NCI-H2171 (cell line): ENCODE measurements around the gene SPATA17.

Source experiments
- DNase-seq: peaks from one replicate; lab custom pipeline; 2025; lab: John Stamatoyannopoulos, UW

Gene SPATA17

DNA sequence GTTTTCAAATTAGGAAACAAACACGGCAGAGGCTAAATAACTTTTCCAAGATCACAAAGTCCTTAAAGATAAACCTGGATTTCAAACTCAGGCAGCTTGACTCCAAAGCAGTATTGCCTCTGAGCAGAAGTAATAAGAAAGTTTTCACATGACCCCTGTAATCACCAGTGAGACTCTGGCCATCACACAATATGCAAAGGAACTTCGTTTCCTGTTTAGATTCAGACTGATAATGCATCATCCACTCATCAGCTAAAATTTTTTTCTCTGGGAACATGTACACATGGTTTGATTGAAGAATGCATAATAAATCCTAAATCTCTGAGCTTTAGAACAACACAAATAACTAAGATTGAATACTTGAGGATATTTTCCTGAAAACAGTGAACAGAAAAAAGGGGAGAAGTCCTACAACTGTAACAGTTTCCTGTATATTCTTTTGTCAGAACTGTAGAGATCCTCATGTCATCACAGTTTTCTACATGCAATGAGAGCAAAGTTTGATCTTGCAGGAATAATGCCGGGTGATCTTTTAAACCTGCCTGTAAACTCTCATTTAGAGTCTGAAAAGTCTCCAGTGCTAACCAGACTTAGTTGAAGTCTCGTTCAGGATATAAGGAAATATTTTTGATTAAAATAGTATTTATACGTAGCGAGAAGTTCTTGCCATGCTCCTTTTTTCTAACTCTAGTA is 225.3 kb downstream of the SPATA17 start:
- DNase-seq = no peak

DNA sequence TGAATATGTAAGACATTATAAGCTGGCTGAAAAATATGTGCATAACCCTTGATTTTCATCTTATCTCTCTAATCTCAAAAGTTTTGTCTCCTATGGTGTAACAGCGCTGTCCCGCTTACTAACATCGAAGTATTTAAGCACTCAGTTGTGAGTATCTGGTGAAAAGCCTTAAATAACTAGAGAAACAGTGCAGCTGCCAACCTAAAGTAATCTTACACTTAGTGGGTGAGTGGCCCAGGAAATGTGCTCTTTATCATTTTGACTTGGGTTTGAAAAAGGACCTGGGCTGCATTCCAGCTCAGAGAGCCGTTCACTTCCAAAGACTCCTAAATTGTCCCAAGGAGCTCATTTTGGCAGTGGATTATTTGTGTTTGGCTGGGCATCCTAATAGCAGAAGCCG is 225.9 kb downstream of the SPATA17 start:
- peak; percentile 5 for DNase-seq

DNA sequence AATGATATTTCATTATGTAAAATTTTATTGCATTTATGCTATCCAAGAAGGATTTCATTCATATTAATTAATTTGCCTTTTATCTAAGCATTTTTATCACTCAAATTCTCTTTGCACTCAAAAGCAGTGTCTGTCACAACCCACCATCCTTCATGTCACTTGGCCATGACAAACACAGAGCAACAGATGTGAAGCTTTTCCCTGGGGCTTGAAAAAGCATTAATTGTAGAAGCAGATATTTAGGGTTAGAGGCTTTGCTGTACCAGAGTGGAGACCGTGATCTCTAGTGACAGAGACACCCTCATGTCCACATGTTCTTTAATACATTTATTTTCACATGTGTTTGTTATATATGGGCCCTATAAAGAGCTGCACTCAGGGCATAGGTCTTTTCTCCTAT is 230.5 kb downstream of the SPATA17 start:
- DNase-seq = peak; percentile 63

DNA sequence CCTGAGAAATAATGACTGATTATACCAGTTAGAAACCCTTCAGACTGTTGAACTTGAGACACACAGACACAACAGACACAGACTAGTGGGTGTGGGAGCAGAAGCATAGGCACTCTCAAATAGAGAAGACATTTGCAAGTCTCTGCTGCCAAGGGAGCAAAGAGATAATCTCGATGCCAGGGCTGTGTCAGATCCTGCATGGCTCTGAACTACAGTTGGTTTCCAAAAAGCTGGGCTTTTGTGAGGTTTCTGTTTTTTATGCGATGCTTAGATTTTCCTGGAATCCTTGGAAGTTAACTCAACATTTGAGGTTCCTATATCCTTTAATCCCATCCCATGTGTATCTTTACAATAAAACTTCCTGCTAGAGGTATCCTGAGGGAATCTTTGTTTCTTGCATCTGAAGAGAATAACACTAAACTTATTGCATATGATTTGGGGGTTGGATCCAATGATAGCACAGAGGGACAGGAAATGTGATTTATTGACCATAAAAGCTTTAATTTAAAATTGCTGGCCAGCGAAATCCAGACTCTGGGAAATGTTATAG is 236.4 kb downstream of the SPATA17 start:
- DNase-seq = no peak

DNA sequence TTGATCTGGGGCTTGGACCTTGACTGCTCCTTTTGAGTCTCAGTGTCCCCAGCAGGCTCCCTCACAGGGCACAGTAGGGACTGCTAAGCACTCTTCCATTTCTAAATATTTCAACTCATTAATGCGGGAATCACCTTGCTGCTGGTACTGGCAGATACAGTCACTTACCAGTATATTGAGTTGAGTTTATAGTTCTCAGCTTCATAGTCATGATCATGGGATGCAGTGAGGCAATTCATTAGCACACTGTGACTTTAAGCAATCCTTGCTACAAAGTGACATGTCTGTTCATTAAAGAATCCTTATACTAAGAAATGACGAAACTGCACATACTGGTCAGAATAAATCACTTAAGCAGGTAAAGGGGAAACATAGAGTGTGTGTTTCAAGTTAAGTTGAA is 240.8 kb downstream of the SPATA17 start:
- DNase-seq = no peak

DNA sequence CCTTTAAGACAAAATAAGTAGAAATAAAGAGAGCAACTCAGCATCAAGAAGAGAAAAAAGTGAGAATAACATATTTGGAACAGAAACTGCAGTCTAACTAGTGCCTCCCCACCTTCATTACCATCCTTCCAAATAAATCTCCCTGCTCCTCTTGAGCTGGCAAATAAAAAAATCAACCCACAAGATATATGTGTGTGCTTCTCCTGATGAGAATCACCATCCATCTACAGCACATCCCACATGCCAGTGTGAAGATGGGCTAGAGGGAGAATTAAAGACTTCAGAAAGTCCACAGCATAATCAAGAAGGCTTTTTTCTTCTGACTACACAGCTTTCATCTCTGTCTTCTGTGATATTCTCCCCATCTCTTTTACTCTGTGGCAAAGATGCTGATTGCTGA is 244.1 kb downstream of the SPATA17 start:
- no peak for DNase-seq

DNA sequence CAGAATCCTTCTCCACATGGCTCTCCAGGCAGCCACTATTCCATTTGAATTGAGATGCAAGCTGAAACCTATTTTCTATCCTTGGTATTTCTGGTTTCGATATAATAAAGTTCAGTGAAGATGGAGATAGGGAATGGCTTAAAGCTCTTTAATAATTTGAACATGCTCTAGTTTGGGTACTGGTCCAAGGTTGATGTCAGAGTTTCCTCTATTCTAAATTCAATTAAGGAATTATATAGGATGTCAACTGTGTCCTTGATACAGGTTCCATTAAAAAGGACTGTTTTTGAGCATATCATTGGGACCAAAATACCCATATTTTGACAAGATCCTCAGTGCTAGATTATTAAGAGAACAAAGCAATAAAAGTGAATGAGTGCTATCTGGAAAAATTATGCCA is 245.3 kb downstream of the SPATA17 start:
- no peak for DNase-seq

DNA sequence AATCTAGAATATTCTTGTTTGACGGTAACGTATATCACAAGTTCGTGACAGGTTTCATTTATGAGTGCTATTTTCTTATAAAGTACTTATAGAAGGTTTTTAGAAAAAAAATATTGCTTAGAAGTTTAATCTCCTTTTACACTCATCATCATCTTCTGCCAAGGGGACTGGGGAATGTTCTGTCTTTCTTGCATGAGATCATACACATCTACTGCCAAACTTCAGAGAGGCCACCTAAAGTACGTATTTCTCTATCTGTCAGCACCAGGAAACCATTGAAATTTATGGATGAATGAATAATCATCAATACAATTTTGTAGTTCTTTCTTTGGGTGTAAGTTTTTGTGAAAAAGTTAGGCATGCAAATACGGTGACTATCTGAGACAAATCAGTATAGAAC is 245.8 kb downstream of the SPATA17 start:
- no peak for DNase-seq

DNA sequence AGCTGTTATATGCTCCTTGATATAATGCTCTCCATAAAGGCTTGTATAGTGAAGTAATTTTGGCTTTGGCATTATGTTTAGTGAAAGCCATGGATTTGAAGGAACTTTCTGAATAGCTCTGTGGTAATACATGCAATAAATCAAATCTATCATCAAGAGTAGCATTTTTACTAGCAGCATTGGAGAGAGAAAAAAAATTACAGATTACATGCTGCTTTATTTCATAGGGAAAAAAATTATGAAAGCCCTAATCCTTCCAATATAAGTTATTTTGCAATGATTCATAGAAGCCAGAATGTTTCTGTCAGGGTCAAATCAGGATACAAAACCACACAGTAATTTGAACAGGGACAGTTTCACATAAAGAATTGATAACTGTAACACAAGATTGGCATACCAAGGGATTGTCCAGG is 250.0 kb downstream of the SPATA17 start:
- DNase-seq = no peak

DNA sequence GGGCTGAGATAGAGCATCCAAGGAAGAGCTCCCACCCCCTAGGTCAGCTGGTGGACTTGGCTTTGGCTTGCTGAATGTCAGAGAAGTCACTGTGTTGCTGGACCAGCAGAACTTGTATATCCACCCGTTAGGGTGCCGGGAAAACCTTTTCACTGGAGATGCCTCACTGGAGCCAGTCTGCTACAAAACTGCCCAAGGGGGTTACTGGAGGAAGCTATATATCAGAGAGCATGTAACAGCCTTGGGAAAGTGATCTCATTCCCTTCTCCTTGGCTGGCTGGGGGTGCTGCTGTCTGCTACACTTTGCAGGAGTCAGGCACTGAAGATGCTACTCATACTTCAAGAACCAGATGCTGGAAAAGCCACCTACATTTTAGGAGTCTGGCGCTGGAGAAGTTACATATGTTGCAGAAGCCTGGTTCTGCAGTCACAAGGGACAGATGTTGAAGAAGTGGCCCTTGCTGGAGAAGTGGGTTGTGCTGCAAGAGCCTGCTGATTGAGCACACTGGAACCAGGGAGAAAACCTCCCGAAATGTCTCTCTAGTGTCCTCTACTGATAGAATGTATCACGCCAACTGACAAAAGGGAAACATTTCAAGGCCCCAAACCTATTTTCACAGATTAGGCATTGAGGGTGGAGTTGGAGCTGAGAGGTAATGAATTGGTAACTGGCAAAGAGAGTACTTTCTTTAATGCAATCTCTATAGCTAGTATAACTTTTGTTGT is 250.6 kb downstream of the SPATA17 start:
- no peak for DNase-seq

DNA sequence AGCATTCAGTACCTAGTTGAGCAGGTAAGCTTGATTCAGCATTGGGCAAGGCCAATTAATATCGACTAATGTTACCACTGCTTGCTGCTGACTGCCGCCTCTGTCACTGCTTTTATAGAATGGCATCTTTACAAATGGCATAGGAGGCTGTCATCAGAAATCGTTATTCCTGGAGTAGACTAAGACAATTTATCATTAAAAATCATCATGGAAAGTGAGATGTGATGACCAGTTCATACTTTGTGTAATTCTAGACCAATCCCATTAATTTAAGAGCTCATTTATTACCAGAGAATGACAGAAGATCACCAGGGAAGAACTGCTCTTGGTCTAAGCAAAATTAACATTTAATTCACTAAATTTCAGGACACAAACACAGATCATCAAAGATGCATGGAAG is 254.0 kb downstream of the SPATA17 start:
- no peak for DNase-seq

DNA sequence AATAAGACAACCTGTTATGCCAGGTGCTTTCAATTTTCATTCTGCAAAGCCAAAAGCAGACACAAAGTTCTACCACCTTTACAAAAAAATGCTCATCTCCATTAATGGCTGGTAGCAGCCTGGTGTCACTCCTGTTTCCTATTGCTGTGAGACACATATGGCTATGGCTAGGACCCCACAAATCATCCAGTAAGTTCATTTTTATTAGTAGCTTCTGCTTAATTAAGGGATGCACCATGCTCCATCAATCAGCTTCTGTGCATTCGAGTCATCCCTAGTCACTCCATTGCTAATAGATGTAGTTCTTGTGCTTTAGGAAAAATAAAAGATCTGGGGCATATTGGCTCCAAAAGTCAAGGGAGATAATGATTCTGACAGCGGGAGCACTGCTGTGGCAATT is 257.2 kb downstream of the SPATA17 start:
- DNase-seq = no peak

DNA sequence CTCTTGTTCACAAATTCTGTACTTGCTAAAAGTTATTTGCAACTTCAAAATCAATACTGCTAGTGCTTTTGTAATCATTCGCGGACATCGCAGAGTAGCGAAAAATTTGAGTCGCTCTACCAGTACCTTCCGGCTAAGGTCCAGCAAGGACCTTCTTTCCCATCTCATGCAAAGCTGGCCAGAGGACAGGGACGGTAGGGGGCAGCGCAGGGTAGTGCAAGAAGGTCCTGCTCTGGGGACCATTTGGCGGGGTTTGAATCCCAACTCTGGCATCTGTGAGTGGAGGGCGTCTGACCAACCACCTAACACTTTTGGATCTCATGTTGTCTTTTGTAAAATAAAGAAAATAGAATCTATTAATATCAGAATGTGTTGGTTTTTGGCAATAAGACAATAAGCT is 258.3 kb downstream of the SPATA17 start:
- no peak for DNase-seq

DNA sequence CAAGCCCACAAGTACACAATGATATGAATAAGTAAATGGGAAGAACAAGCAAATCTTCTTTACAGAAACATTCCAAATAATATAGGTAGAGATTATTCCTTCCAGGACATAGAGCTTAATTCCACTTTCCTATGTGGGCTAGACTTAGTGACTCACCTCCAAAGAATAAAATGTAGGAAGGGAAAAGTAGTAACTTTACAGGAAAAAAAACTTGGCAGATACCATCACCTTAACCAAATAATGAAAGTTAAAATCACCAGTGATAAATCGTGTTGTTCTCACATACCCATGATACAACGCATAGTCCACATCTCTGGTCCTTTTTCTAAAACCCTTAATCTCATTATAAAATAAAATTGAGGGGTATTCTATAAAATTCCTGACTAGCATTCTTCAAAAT is 260.8 kb downstream of the SPATA17 start:
- DNase-seq = no peak

DNA sequence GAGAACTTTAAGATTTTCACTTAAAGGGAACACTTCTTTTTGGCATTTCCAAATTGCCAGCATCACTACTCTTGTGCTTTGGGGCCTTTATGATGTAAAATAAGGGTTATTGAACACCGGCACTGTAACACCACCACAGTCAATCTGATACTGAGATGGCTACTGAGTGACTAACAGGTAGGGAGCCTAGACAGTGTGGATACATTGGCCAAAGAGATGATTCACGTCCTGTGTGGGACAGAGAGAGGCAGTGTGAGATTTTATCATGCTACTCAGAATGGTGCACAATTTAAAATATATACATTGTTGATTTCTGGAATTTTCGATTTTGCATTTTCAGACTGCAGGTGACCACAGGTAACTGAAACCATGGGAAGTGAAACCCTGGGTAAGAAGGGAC is 261.6 kb downstream of the SPATA17 start:
- DNase-seq = no peak

DNA sequence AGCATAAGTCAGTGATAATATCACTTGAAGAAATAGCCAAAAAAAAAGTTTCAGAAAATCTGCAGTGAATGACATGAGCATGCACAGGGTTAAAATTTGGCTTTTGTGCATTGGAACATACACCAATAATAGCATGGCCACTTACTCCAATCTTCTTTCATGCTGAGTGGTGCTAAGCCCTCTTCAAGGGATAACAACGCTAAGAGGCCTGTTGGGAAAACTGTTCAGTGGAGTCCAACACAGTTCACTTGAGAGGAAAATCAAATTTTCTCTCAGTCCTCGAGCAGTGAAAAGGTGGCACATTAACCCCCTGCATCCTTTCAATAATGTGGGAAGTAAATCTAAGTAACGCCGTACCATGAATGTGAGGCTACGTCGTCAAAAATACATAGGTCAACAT is 264.7 kb downstream of the SPATA17 start:
- DNase-seq = no peak

DNA sequence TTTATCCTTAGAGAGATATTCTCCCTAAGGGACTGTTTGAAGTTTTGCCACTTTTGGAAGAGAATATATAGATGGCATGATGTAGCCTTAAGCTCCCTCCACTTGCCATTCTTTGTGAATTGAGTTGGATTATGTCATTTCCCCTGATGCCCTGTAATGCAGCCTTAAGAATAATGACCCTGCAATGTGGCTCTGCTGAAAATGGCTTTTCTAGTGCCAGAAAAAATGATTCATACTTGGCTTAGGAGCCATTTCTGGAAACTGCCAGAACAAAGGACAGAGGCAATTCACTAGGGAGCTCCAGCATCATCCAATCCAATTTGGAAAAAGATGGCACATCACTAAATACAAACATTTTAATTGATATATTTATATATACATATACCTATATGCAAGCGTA is 265.3 kb downstream of the SPATA17 start:
- no peak for DNase-seq

DNA sequence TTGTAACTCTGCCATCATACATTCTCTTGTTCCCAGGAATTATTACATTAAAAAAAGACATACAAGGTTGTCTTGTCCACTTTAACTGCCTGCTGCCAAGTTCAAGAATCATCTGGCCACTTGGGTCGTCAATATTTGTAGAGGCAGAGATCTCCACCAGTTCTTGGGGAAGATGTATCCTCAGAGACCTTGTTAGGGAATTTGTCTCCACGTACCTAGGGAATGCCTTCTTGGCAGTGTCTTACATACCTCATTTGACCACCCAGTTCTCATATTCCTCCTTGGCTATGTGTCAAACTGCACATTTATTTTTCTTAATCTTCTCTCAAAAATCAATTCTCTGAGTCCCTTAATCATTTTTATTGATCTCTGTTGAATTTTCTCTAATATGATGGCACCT is 266.0 kb downstream of the SPATA17 start:
- no peak for DNase-seq

DNA sequence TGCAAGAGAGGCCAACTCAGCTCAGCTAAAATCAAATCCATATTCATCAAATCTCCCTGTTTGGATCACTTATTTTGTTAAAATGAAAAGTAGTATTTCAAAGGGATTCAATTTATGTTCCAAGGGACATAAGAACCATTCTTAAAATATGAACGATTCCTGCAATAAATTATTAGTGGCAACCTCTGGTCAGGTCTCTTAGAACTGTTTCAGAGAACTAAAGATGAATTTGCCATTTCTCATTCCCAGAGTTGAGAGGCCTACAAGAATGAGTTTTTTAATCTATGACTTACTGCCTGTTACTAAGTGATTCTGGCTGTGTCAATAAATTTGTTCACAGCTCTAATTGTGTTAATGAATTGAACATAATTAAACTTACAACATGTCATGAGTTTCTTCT is 268.5 kb downstream of the SPATA17 start:
- no peak for DNase-seq

DNA sequence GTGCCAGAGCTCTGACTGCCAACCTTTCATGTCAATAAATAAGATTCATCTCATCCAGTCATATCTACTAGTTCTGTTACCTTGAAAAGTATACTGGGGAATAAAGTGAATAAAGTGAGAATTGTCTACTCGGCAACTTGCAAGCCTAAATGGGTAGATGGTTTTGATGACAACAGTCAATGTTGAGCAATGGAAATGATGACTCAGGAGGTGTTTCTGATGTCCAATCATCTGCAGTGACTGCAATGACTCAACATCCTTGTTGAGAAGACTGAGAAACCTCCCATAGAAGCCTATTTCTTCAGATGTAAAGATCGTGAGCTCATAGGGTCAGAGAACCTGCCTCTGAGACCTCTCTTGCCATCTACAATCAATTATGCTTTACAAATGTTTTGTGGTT is 276.4 kb downstream of the SPATA17 start:
- no peak for DNase-seq

DNA sequence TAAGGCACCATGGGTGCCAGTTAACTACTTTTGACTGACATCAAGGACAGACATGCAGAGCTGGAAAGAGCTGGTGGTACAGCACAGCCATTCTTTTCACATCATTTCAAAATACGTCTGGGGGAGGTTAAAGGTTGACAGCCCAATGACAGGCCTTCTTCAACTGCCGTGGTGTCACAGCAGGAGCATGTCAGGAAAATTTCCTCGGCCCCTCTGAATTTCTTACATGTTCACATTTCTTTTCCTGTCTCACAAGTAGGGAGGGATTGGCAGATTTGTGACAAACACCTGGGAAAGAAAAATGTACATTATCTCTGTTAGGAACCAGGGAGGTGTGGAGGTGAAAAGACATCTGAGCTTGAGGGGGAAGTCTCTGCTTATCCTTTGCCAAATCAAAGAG is 279.1 kb downstream of the SPATA17 start:
- no peak for DNase-seq

DNA sequence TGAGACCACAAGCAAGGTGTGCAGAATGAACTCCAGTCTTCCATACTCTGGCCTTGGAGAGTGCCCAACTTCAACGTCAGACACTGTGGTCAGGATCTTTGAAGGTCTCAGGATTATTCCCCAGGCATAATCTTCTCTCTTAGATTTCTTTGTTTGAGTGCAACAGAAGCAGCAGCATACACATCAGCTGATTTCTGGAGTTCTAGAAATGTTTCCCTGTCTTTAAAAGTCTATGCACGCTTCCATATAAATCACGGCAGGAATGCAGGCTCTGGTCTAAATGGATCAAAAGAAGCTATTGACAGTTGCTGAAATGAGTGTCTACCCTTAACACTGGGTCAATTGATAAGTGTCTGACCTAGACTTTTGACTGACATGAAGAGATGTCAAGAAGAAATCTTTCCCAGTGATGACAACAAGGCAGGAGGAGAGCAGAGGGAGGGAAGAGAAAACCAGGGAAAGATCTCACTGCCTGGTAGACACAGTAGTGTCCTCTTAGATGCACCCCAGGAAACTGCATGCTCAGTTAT is 279.7 kb downstream of the SPATA17 start:
- DNase-seq = no peak

DNA sequence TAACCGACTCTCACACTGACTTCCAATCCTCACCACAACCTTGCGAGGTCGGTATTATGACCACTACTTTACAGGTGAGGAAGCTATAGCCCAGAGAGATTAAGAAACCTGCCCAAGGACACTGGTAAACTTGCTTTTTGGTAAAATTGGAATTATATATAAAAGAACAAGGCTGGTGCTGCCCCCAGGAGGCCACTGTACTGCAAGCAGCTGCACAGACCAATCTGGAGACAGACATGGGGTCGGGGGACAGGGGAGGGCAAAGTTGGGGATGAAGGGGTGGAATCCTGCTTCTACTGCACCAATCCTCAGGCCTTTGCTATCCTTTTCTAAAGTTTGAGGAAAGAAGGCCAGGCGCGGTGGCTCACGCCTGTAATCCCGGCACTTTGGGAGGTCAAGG is 280.8 kb downstream of the SPATA17 start:
- no peak for DNase-seq
